ENCODE results near the gene SSX2IP.

The SSX2IP gene

GRCh38 chr1:84621553-84621952, 68.7 kb downstream of the SSX2IP start:
- 0 out of 2 replicates have a peak overlapping the region, but pooled peaks have one; percentile 67 for H3K27ac ChIP-seq
- TF ChIP-seq, protein P1, sequence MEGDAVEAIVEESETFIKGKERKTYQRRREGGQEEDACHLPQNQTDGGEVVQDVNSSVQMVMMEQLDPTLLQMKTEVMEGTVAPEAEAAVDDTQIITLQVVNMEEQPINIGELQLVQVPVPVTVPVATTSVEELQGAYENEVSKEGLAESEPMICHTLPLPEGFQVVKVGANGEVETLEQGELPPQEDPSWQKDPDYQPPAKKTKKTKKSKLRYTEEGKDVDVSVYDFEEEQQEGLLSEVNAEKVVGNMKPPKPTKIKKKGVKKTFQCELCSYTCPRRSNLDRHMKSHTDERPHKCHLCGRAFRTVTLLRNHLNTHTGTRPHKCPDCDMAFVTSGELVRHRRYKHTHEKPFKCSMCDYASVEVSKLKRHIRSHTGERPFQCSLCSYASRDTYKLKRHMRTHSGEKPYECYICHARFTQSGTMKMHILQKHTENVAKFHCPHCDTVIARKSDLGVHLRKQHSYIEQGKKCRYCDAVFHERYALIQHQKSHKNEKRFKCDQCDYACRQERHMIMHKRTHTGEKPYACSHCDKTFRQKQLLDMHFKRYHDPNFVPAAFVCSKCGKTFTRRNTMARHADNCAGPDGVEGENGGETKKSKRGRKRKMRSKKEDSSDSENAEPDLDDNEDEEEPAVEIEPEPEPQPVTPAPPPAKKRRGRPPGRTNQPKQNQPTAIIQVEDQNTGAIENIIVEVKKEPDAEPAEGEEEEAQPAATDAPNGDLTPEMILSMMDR (conservative IDR thresholded peaks at IDR 0.05) = no peak

- peak overlapping the region; percentile 67 for H3K27ac ChIP-seq
- TF ChIP-seq, protein P1 (conservative IDR thresholded peaks at IDR 0.05) = peak; percentile 98
Measured at GRCh38 chr1:84620720-84621313, 69.4 kb downstream of the SSX2IP start.

DNA sequence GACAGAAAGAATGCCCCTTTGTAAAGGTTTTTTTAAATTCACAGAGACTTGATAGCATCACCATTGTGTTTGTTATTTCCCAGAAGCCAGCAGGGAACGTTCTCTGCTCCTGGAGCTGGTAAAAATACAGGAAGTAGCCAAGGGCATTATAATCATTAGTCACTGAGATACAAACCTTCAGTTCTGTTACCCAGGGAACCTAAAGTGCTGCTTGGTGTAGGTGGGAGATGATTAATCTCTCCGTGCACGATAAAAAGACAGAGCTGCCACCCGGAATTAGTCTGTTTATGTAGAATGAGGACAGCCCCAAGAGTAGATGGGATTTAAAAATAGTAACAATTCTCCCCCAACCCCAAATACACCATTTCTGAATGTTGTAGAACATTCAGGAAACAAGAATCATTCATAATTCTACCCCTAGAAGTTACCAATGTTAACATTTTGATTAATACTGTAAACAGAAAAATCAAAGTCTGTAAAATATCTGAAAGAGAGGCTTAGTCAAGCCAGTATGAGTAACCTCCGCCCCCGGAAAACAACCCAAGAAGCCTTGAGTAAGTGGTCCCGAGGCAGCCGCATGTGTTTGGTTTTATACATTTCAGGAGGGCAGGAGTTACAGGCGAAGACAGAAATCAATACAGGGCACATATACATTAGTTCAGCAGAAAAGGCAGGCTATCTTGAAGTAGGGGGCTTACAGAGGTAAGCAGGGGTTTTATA, 70.7 kb downstream of the SSX2IP start:
- H3K27ac ChIP-seq = peak overlapping the region; percentile 67
- TF ChIP-seq, protein P1 (conservative IDR thresholded peaks at IDR 0.05) = no peak

DNA sequence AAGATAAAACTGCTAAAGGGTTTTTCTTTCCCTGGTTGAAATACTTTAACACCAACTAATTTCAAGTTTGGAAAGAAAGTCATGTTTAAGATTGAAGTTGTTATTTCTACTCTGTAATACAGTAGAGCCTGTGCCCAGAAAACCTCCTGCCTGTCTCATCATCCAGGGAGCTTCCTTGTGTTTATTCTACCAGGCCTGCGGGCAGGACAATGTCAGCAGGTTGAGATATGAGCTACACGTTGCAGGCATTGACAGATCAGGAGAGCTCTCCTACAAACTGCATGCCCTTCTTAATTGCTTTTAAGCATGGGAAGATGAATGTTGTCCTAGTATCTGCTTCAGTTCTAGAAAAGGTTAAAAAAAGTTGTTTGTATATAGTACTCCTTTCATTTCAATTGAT, 72.9 kb downstream of the SSX2IP start:
- TF ChIP-seq, protein P1 (conservative IDR thresholded peaks at IDR 0.05) = no peak
- no peak overlapping the region for H3K27ac ChIP-seq

GRCh38 chr1:84615790-84616189, 74.5 kb downstream of the SSX2IP start:
- H3K27ac ChIP-seq = no peak overlapping the region
- TF ChIP-seq, protein P1 (conservative IDR thresholded peaks at IDR 0.05) = no peak

DNA sequence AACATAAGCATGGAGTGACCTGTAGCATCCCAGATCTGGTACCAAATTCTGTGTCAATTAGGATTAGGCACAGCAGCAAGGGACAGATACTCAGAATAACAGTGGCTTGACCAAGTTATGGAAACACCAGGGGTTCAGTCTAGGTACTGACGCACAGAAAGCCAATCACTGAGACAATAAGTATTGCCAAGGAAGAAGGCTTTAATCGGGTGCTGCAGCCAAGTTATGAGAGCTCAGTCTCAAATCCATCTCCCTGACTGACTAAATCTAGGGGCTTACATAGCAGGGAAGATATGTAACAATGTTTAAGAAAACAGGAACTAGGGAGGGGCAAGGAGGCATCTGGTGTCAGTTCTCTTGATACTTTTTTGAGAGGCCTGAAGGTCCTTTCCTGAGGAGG, 76.4 kb downstream of the SSX2IP start:
- H3K27ac ChIP-seq = no peak overlapping the region
- TF ChIP-seq, protein P1 (conservative IDR thresholded peaks at IDR 0.05) = no peak

GRCh38 chr1:84613026-84613425, 77.2 kb downstream of the SSX2IP start:
- no peak overlapping the region for H3K27ac ChIP-seq
- TF ChIP-seq, protein P1 (conservative IDR thresholded peaks at IDR 0.05) = no peak

Data from VCaP (cell line).